Measurements from ENCODE around the gene PTPRK. TPM values are rescaled to one million over a fixed set of nuclear protein-coding genes. Genes with fewer than 3 reads are reported as not detected.

The PTPRK gene
- polyA plus RNA-seq, 1 experiment = 37.8 TPM

DNA sequence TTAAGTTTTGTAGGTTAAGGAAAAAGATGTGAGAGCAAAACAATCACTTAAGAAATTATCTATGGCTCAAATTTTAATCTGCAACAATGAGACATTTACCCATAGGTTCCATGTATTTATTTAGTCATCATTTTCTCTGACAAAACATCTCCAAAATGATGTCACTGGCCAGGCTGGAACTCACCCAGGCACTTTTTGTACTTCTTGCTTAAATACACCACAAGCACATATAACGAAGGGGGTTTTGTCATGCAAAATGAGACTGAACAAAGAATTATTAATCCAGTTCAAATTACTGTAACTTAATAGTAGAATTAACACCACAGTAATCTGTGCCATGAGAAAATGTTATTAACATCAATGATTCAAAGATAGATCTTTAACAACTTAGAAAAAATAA, 200.5 kb downstream of the PTPRK start:
- no peak overlapping the region for H3K27ac ChIP-seq (ENCODE audit: low read depth, low read length)
- TF ChIP-seq, protein P1, sequence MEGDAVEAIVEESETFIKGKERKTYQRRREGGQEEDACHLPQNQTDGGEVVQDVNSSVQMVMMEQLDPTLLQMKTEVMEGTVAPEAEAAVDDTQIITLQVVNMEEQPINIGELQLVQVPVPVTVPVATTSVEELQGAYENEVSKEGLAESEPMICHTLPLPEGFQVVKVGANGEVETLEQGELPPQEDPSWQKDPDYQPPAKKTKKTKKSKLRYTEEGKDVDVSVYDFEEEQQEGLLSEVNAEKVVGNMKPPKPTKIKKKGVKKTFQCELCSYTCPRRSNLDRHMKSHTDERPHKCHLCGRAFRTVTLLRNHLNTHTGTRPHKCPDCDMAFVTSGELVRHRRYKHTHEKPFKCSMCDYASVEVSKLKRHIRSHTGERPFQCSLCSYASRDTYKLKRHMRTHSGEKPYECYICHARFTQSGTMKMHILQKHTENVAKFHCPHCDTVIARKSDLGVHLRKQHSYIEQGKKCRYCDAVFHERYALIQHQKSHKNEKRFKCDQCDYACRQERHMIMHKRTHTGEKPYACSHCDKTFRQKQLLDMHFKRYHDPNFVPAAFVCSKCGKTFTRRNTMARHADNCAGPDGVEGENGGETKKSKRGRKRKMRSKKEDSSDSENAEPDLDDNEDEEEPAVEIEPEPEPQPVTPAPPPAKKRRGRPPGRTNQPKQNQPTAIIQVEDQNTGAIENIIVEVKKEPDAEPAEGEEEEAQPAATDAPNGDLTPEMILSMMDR (IDR thresholded peaks at IDR 0.05; ENCODE audit: low read depth, low read length) = no peak
- CTCF ChIA-PET = no interaction called here
- POLR2A ChIA-PET = no interaction called here
- no peak overlapping the region for H3K4me3 ChIP-seq (ENCODE audit: low read depth, low read length)
- H3K9me3 ChIP-seq (ENCODE audit: control insufficient read depth, insufficient read depth, low read length) = no peaks in the 10 kb centered on the region
- no peaks in the 10 kb centered on the region for H3K27me3 ChIP-seq (ENCODE audit: control insufficient read depth, insufficient read depth, low read length)
- DNase-seq (ENCODE audit: low read depth, low spot score) = no peak

DNA sequence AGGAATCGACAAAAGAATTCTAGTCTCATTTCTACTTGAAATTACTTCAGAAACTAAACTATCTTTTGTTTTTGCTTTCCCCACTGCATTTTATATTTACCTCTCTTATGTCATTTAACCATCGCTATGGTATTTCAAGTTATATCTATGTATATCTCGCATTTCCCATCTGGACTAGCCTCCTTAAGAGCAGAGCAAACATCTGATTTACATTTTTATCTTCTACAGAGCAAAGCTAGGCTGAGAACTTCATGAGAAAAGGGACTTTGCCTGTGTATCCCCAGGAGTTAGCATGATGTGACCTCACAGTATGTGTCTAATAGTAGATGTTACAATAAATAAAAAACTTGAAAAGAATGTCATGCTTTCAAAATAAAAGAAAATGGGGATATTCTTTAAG, 201.2 kb downstream of the PTPRK start:
- TF ChIP-seq, protein P1 (IDR thresholded peaks at IDR 0.05; ENCODE audit: low read depth, low read length) = no peak
- no peaks in the 10 kb centered on the region for H3K9me3 ChIP-seq (ENCODE audit: control insufficient read depth, insufficient read depth, low read length)
- ChIA-PET CTCF (interaction anchor here (1.2 kb wide), 1 partner anchor 201 kb away, joined by 3 read pairs; the partner anchor contains the start of gene PTPRK), POLR2A (no interaction called here)
- no peak for DNase-seq (ENCODE audit: low read depth, low spot score)
- H3K27ac ChIP-seq (ENCODE audit: low read depth, low read length) = no peak overlapping the region
- no peaks in the 10 kb centered on the region for H3K27me3 ChIP-seq (ENCODE audit: control insufficient read depth, insufficient read depth, low read length)
- H3K4me3 ChIP-seq (ENCODE audit: low read depth, low read length) = no peak overlapping the region

DNA sequence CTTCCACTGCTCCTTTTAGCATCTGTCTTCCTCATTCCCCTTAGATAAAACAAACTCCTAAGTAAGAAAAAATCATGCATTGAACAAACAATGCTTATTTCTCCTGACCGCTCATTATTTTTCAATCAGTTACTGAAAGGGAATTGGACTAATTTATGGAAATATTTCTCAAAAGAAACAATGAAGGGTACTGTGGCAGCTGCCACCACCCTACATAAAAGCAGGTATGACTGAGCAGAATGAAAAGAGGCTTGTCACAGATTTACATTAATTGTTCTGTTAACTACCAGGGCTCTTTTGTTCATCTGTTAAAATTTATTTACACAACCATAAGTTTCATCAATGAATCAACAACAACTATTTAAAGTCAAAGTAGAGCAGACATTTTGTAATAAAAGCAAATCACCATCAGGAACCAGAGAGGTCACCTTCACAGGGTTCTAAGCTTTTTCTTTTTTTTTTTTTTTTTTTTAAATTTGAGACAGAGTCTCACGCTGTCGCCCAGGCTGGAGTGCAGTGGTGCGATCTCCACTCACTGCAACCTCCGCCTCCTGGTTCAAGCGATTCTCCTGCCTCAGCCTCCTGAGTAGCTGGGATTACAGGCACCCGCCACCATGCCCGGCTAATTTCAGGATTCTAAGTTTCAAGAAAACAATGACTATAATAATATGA, 204.0 kb downstream of the PTPRK start:
- Histone ChIP-seq H3K27me3 (ENCODE audit: control insufficient read depth, insufficient read depth, low read length) (no peaks in the 10 kb centered on the region), H3K9me3 (ENCODE audit: control insufficient read depth, insufficient read depth, low read length) (no peaks in the 10 kb centered on the region), H3K27ac (ENCODE audit: low read depth, low read length) (no peak overlapping the region), H3K4me3 (ENCODE audit: low read depth, low read length) (no peak overlapping the region)
- TF ChIP-seq, protein P1 (IDR thresholded peaks at IDR 0.05; ENCODE audit: low read depth, low read length) = no peak
- ChIA-PET CTCF (interaction anchor here (0.7 kb wide), 1 partner anchor 343 kb away, joined by 5 read pairs; no protein-coding TSS in a partner anchor), POLR2A (no interaction called here)
- no peak for DNase-seq (ENCODE audit: low read depth, low spot score)

DNA sequence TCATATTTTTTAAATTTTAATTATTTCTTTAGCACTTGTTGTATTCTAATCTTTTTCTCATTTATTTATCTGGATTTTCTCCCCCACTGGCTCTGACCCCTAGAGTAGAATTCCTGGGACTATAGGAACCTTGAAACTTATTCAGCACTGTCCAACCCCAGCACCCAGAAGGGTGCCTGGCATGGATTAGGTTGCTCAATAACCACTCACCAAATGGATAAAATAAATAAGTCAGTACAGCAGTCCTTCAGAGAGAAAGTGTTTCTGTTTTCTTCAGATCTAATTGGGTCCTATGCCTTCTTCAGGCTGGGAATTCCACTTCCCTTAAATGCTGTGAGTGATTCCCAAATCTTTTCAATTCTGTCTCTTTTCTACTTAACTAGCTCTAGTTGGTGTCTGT, 206.2 kb downstream of the PTPRK start:
- CTCF ChIA-PET = no interaction called here
- H3K9me3 ChIP-seq (ENCODE audit: control insufficient read depth, insufficient read depth, low read length) = no peaks in the 10 kb centered on the region
- TF ChIP-seq, protein P1 (IDR thresholded peaks at IDR 0.05; ENCODE audit: low read depth, low read length) = no peak
- no peak overlapping the region for H3K4me3 ChIP-seq (ENCODE audit: low read depth, low read length)
- no peak overlapping the region for H3K27ac ChIP-seq (ENCODE audit: low read depth, low read length)
- POLR2A ChIA-PET = no interaction called here
- DNase-seq (ENCODE audit: low read depth, low spot score) = no peak
- H3K27me3 ChIP-seq (ENCODE audit: control insufficient read depth, insufficient read depth, low read length) = no peaks in the 10 kb centered on the region

DNA sequence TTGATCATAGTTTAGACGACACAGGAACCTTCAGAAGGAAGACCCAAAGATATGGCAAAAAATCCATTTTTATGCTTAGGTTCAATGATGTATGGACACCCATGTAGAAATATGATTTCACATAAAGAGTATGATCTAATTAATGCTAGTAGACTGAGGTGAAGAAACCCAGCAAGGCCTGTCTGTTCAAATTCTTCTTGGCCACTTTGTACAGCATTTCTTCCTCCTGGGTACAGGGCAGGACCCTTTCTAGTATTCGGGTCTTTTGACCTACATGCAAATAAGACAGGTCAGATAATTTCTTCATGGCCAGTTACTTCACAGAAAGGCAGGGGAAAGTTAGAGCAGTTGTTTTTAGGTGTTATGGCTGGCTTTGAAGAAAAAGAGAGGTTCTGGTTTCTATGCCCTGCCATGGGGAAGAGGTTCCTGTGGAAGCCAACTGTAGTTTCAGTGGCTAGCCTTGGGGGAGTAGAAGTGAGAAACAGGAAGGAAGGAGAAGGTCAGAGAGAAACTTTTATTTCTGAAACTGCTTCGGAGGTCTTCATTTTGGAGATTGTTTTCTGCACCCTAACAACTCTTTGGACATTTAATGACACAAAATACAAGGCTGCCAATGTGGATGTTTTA, 208.3 kb downstream of the PTPRK start:
- DNase-seq (ENCODE audit: low read depth, low spot score) = no peak
- ChIA-PET CTCF (no interaction called here), POLR2A (no interaction called here)
- Histone ChIP-seq H3K27ac (ENCODE audit: low read depth, low read length) (no peak overlapping the region), H3K27me3 (ENCODE audit: control insufficient read depth, insufficient read depth, low read length) (no peaks in the 10 kb centered on the region), H3K4me3 (ENCODE audit: low read depth, low read length) (no peak overlapping the region), H3K9me3 (ENCODE audit: control insufficient read depth, insufficient read depth, low read length) (no peaks in the 10 kb centered on the region)
- TF ChIP-seq, protein P1 (IDR thresholded peaks at IDR 0.05; ENCODE audit: low read depth, low read length) = no peak
